DOHH2 (cell line): ENCODE results near the gene TRIM14.

Source experiments
- H3F3A ChIP-seq: fragments of 200-600 bp; sonication (generic), shearing (Covaris generic); 2 replicates; pipeline ENCODE4 v1.6.0; 2016; ENCODE audit warnings: antibody characterized with exemption, mild to moderate bottlenecking; ENCODE audit not compliant: control insufficient read depth, insufficient read depth
- H3K27ac ChIP-seq: fragments of 200-600 bp; sonication (generic); 2 replicates; pipeline ENCODE4 v1.5.1; 2014; ENCODE audit warnings: low read depth, mild to moderate bottlenecking, low read length, moderate library complexity
- H3K27me3 ChIP-seq: fragments of 200-600 bp; sonication (generic); 2 replicates; pipeline ENCODE4 v1.6.1; 2014; ENCODE audit warnings: mild to moderate bottlenecking, low read length, mixed read lengths; ENCODE audit not compliant: control insufficient read depth
- H3K36me3 ChIP-seq: fragments of 200-600 bp; sonication (generic); 2 replicates; pipeline ENCODE4 v1.6.1; 2014; ENCODE audit warnings: mild to moderate bottlenecking, low read length, moderate library complexity, mixed read lengths; ENCODE audit not compliant: control insufficient read depth
- H3K4me1 ChIP-seq: fragments of 200-600 bp; sonication (generic); 2 replicates; pipeline ENCODE4 v1.6.1; 2014; ENCODE audit warnings: mild to moderate bottlenecking, low read length, mixed read lengths; ENCODE audit not compliant: control insufficient read depth
- H3K4me2 ChIP-seq: fragments of 200-600 bp; sonication (generic); 2 replicates; pipeline ENCODE4 v1.6.0; 2014; ENCODE audit warnings: mild to moderate bottlenecking, low read length, moderate library complexity
- H3K4me3 ChIP-seq: fragments of 200-600 bp; sonication (generic); 2 replicates; pipeline ENCODE4 v1.5.1; 2014; ENCODE audit warnings: mild to moderate bottlenecking, low read length, mixed read lengths
- H3K79me2 ChIP-seq: fragments of 200-600 bp; sonication (generic); 2 replicates; pipeline ENCODE4 v1.6.1; 2014; ENCODE audit warnings: mild to moderate bottlenecking, low read length, mixed read lengths; ENCODE audit not compliant: control insufficient read depth
- H3K9me2 ChIP-seq: fragments of 200-600 bp; sonication (generic); replicated peaks from 2 replicates; pipeline ENCODE4 v1.6.1; 2014; ENCODE audit warnings: mild to moderate bottlenecking, low read length, mixed read lengths; ENCODE audit not compliant: control insufficient read depth
- H3K9me3 ChIP-seq: fragments of 200-600 bp; sonication (generic); 2 replicates; pipeline ENCODE4 v1.6.1; 2014; ENCODE audit warnings: antibody characterized with exemption, low read length, mixed read lengths; ENCODE audit not compliant: control insufficient read depth, insufficient read depth
- H4K20me1 ChIP-seq: fragments of 200-600 bp; sonication (generic); 2 replicates; pipeline ENCODE4 v1.6.0; 2014; ENCODE audit warnings: low read depth, mild to moderate bottlenecking, antibody characterized with exemption, low read length, moderate library complexity; ENCODE audit not compliant: control insufficient read depth, insufficient read depth
- CTCF ChIP-seq: fragments of 200-600 bp; sonication (generic); IDR thresholded peaks from one replicate; pipeline ENCODE4 v1.5.1; 2014; ENCODE audit warnings: antibody characterized with exemption, mild to moderate bottlenecking, low read depth, low read length; ENCODE audit not compliant: poor library complexity, severe bottlenecking
- EZH2phosphoT487 ChIP-seq: fragments of 200-600 bp; sonication (generic); IDR thresholded peaks from 2 replicates; pipeline ENCODE4 v1.6.1; 2017; ENCODE audit warnings: borderline replicate concordance, mild to moderate bottlenecking, antibody characterized with exemption, low read length, moderate library complexity, mixed read lengths

The TRIM14 gene

GRCh38 chr9:98149422-98149821 is 30.4 kb upstream of the TRIM14 start:
- TF ChIP-seq EZH2phosphoT487 (no peak), CTCF (no peak)
- Histone ChIP-seq H3K4me3 (no peak overlapping the region), H3F3A (no peaks in the 10 kb centered on the region), H3K36me3 (no peaks in the 10 kb centered on the region), H3K4me2 (no peak overlapping the region), H3K27me3 (peaks cover 8% of the 10 kb centered on the region; the same call in 1 of the 2 replicates), H3K4me1 (no peaks in the 10 kb centered on the region), H4K20me1 (no peaks in the 10 kb centered on the region), H3K27ac (no peak overlapping the region), H3K79me2 (no peaks in the 10 kb centered on the region), H3K9me2 (no peaks in the 10 kb centered on the region), H3K9me3 (no peaks in the 10 kb centered on the region)

GRCh38 chr9:98148486-98148885 is 29.5 kb upstream of the TRIM14 start:
- Histone ChIP-seq H4K20me1 (no peaks in the 10 kb centered on the region), H3K4me3 (no peak overlapping the region), H3K9me2 (no peaks in the 10 kb centered on the region), H3K79me2 (no peaks in the 10 kb centered on the region), H3K9me3 (no peaks in the 10 kb centered on the region), H3K27me3 (peaks cover 8% of the 10 kb centered on the region; the same call in 1 of the 2 replicates), H3F3A (no peaks in the 10 kb centered on the region), H3K36me3 (no peaks in the 10 kb centered on the region), H3K4me1 (no peaks in the 10 kb centered on the region), H3K27ac (no peak overlapping the region), H3K4me2 (no peak overlapping the region)
- TF ChIP-seq EZH2phosphoT487, result no peak
- no peak for TF ChIP-seq CTCF

- no peaks in the 10 kb centered on the region for H3K36me3 ChIP-seq
- no peak for TF ChIP-seq EZH2phosphoT487
- no peak for TF ChIP-seq CTCF
- H3K9me2 ChIP-seq, result no peaks in the 10 kb centered on the region
- H3K27ac ChIP-seq, result no peak overlapping the region
- no peaks in the 10 kb centered on the region for H3F3A ChIP-seq
- H3K79me2 ChIP-seq, result no peaks in the 10 kb centered on the region
- no peaks in the 10 kb centered on the region for H3K9me3 ChIP-seq
- no peak overlapping the region for H3K4me3 ChIP-seq
- peaks cover 8% of the 10 kb centered on the region; the same call in 1 of the 2 replicates for H3K27me3 ChIP-seq
- no peak overlapping the region for H3K4me2 ChIP-seq
- no peaks in the 10 kb centered on the region for H3K4me1 ChIP-seq
- no peaks in the 10 kb centered on the region for H4K20me1 ChIP-seq
Observed at GRCh38 chr9:98147582-98147981, 28.6 kb upstream of the TRIM14 start.
